GM23248 (cell line): ENCODE data around the gene CREB5.

Experiments used
- EZH2 ChIP-seq: fragments of 200-600 bp; sonication (generic); IDR thresholded peaks from 2 replicates; pipeline ENCODE4 v1.6.1; 2018; ENCODE audit warnings: antibody characterized with exemption, mild to moderate bottlenecking; ENCODE audit not compliant: insufficient read depth, poor library complexity, severe bottlenecking
- EZH2phosphoT487 ChIP-seq: fragments of 200-600 bp; sonication (generic); IDR thresholded peaks from 2 replicates; pipeline ENCODE4 v1.6.1; 2018; ENCODE audit warnings: antibody characterized with exemption, moderate library complexity, mild to moderate bottlenecking, low read depth; ENCODE audit not compliant: insufficient read depth

DNA sequence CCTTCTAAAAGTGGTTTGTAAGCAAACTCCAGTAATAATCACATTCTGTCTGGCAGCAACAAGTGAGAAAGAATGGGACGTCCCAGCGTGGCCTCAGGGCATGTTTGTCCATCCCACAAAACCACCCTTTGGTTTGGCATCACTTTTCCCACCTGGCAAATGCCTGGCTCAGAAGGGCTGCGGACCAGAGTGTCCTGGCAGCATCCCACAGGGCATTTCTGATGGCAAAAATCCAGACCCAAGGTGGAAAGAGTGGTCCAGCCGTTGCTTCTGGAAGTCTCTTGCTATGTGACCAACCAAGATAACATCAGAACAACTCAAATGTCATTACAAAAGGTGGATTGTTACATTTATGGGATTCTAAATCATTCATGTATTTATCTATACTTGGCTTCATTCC, 174.4 kb downstream of the CREB5 start:
- TF ChIP-seq EZH2phosphoT487 (no peak), EZH2 (no peak)
